ENCODE results near the gene DUS1L.

DUS1L gene

GRCh38 chr17:82055023-82055964 is 10.3 kb downstream of the DUS1L start:
- no peak for DNase-seq (ENCODE audit: low spot score)

- DNase-seq (ENCODE audit: low spot score), result no peak
Observed at GRCh38 chr17:82054351-82055022, 11.1 kb downstream of the DUS1L start.

GRCh38 chr17:82053556-82054263 is 11.9 kb downstream of the DUS1L start:
- DNase-seq (ENCODE audit: low spot score), result no peak

- no peak for DNase-seq (ENCODE audit: low spot score)
Observed at GRCh38 chr17:82053130-82053529, 12.5 kb downstream of the DUS1L start.

GRCh38 chr17:82052638-82053059 is 13.0 kb downstream of the DUS1L start:
- DNase-seq (ENCODE audit: low spot score), result no peak

GRCh38 chr17:82051776-82052637 is 13.6 kb downstream of the DUS1L start, which contains the start of the genes GPS1 and RFNG:
Gene GPS1 (plus strand): TSS chr17:82051898. CDS start chr17:82051932, 34 bp downstream.
Gene RFNG (minus strand): TSS chr17:82051811. CDS start chr17:82051766, 45 bp downstream.
- DNase-seq (ENCODE audit: low spot score), result peak; percentile 62

- DNase-seq (ENCODE audit: low spot score), result no peak
Observed at GRCh38 chr17:82050761-82051641, 14.6 kb downstream of the DUS1L start.

- no peak for DNase-seq (ENCODE audit: low spot score)
Observed at GRCh38 chr17:82050152-82050760, 15.3 kb downstream of the DUS1L start.

GRCh38 chr17:82049521-82049971 is 16.1 kb downstream of the DUS1L start:
- no peak for DNase-seq (ENCODE audit: low spot score)

- no peak for DNase-seq (ENCODE audit: low spot score)
Observed at GRCh38 chr17:82049106-82049505, 16.5 kb downstream of the DUS1L start.

GRCh38 chr17:82048571-82048971 is 17.0 kb downstream of the DUS1L start:
- no peak for DNase-seq (ENCODE audit: low spot score)

GRCh38 chr17:82047914-82048570 is 17.6 kb downstream of the DUS1L start:
- DNase-seq (ENCODE audit: low spot score), result no peak

- DNase-seq (ENCODE audit: low spot score), result no peak
Observed at GRCh38 chr17:82047379-82047778, 18.2 kb downstream of the DUS1L start.

- no peak for DNase-seq (ENCODE audit: low spot score)
Observed at GRCh38 chr17:82046903-82047302, 18.7 kb downstream of the DUS1L start.

- no peak for DNase-seq (ENCODE audit: low spot score)
Observed at GRCh38 chr17:82045936-82046484, 19.6 kb downstream of the DUS1L start.

GRCh38 chr17:82043507-82043906 is 22.1 kb downstream of the DUS1L start:
- DNase-seq (ENCODE audit: low spot score), result no peak

GRCh38 chr17:82042649-82043048 is 23.0 kb downstream of the DUS1L start:
- no peak for DNase-seq (ENCODE audit: low spot score)

GRCh38 chr17:82041144-82041814 is 24.3 kb downstream of the DUS1L start:
- no peak for DNase-seq (ENCODE audit: low spot score)
